ENCODE results near the gene KCTD1.

- no peak for TF ChIP-seq EZH2phosphoT487 (IDR thresholded peaks at IDR 0.05)
- no peak for TF ChIP-seq EZH2 (IDR thresholded peaks at IDR 0.05)
- TF ChIP-seq, protein P1, sequence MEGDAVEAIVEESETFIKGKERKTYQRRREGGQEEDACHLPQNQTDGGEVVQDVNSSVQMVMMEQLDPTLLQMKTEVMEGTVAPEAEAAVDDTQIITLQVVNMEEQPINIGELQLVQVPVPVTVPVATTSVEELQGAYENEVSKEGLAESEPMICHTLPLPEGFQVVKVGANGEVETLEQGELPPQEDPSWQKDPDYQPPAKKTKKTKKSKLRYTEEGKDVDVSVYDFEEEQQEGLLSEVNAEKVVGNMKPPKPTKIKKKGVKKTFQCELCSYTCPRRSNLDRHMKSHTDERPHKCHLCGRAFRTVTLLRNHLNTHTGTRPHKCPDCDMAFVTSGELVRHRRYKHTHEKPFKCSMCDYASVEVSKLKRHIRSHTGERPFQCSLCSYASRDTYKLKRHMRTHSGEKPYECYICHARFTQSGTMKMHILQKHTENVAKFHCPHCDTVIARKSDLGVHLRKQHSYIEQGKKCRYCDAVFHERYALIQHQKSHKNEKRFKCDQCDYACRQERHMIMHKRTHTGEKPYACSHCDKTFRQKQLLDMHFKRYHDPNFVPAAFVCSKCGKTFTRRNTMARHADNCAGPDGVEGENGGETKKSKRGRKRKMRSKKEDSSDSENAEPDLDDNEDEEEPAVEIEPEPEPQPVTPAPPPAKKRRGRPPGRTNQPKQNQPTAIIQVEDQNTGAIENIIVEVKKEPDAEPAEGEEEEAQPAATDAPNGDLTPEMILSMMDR (IDR thresholded peaks at IDR 0.05): no peak
These were observed 113.5 kb downstream of the KCTD1 start for GRCh38 chr18:26434887-26435286.

Data from neural progenitor cell (in vitro differentiated cells).